HK-2 (cell line): Measurements from ENCODE around the gene MSI2.

Source experiments
- DNase-seq: peaks from one replicate; pipeline ENCODE4 v3.0.0-alpha.2; 2018; ENCODE audit not compliant: unreplicated experiment

Gene MSI2

DNA sequence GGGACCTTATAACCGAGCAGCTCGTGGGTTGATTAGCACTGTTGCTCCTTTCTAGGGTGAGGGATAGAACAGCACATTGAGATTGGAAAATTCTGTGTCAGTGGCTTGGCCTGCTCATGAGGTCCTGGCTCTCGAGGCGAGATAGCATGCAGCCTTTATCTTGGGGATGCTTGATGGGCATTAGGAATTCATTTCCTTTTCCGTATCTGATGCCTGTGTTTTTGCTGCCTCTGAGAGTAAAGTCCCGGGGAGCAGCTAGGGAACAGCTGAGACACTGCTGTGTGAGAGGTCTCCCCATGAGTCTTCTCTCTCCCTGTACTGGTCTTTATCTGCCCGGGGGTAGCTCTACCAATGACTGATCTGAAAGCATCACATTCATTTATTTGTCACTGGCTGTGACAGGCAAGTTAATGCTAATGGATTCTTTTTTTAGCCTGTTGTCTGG lies 14.5 kb downstream of the MSI2 start:
- no peak for DNase-seq

GRCh38 chr17:57271821-57272220 lies 15.5 kb downstream of the MSI2 start:
- no peak for DNase-seq

DNA sequence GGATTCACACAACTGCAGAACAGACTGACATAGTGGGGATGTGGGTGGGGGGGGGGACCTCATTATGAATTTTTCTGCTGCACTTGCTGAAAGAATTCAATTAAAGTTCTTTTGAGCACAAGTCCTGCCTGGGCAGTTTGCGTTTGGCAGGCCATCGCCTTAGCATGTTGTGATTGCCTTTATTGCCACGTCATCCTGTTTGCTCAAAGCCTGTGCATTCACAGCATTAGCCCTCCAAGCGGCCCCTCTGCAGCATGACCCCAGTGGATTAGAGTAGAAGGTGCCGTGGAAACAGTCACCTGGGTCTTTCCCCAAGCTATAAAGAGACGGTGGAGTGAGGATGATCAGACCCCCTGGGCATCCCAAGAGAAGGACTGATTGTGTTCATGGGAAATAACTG lies 17.2 kb downstream of the MSI2 start:
- DNase-seq = no peak

GRCh38 chr17:57274162-57274561 lies 17.8 kb downstream of the MSI2 start:
- DNase-seq = no peak

GRCh38 chr17:57275071-57275764 lies 18.9 kb downstream of the MSI2 start:
- DNase-seq = no peak

GRCh38 chr17:57276621-57277020 lies 20.3 kb downstream of the MSI2 start:
- no peak for DNase-seq

DNA sequence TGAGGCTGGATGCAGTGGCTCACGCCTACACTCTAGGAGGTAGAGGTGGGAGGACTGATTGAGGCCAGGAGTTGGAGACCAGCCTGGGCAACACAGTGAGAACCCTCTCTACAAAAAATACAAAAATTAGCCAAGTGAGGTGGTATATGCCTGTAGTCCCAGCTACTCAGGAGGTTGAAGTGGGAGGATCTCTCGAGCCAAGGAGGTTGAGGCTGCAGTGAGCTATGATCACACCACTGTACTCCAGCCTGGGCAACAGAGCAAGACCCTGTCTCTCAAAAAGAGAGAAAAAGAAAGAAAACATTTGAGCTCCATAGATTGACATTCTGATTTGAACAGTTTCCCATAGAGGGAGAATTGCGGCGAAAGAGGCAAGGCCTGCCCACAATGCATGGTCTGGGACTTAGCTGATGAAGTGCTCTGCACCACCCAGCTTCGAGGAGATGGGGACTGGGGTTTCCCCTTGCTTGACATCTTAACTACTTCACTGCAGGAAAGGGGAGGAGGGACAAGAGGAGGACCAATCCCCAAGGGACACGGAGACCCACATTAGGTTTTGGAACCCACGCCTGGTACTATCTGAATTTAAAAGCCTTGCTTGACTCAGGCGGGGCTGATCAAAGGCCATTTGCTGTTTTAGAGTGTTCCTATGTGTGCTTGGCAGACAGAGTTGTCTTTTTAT lies 21.7 kb downstream of the MSI2 start:
- no peak for DNase-seq

- no peak for DNase-seq
Measured at GRCh38 chr17:57278740-57279387, 22.5 kb downstream of the MSI2 start.

DNA sequence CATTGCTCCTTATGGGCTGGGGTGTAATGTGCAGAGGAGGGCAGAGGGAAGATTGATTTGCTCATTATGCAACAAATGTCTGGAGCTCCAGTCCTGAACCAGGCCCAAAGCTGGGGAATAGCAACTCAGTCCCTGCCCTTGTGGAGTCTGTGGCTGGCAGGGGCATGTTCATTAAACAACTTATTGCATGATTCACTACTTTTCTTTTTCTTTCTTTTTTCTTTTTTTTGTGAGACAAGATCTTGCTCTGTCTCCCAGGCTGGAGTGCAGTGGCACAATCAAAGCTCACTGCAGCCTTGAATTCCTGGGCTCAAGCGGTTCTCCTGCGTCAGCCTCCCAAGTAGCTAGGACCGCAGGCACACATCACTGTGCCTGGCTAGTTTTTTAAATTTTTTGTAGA lies 23.1 kb downstream of the MSI2 start:
- no peak for DNase-seq

DNA sequence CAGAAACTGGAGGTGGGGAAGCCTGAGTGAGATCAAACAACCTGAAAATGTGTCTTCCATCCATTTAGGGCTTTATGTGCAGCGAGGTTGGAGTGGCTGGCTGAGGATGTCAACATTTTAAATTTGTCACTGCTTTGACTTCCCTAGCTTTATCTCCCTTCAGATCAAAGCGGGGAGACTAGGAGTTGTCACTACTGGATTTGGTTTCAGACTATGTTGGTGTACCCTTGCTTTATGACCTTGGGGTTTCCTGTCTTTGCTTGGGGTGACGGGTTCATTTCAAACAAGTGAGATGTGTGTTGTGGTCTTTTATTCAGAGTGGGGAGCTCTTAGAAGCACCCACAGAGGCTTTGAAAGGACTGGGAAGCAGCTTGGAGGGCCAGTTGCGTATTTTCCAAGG lies 25.6 kb downstream of the MSI2 start:
- DNase-seq = no peak

DNA sequence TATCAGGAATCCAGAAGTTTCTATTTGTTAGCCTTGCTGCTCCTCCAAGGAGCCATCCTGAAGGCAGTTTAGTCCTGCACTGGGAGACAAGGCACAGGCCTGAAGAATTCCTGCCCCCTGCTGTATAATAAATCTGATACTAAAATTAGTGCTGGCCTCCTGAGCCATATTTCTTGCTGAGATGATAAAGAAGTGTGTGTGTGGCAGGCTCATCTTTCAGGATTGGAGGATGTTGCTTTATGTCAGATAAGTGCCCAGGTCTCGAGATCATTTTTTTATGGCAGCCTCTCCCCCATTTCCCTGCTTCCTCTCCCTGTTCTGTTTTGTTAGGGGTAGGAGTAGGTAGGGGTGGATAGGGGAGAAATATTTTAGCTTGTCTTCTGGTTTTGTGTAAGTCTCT lies 26.0 kb downstream of the MSI2 start:
- no peak for DNase-seq

- no peak for DNase-seq
Measured at GRCh38 chr17:57283203-57283971, 27.1 kb downstream of the MSI2 start.

GRCh38 chr17:57284583-57284982 lies 28.3 kb downstream of the MSI2 start:
- no peak for DNase-seq

DNA sequence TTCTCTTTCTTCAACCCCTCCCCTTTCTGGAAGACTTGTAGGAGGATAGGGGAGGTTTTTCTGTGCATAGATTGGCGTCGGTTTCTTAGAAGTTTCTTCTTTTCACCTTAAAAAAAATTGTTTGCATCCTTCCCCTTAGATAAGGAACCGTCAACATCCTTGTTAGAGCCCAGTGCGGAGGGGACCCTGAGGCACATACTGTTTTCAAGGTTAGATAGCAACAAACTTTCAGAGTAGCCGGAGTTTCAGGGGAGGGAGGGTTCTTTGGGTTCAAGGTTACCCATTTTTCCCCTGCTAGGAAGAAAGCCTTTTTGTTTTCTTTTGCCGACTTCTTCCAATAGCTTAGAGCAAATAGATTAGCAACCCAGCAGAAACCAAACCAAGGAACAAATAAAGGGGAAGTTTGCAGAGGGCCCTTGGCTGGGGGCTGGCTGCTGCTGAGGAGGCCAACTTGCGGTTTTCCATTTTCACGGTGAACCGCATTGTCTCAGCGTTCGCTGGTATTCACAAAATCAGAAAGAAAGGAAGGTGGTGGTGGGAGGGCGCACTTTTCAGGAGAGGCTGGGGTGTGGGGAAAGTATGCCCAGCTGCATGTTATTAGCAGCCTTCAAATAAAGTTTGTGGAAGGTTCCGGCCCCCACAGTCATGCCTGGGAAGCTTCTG lies 28.8 kb downstream of the MSI2 start:
- no peak for DNase-seq

DNA sequence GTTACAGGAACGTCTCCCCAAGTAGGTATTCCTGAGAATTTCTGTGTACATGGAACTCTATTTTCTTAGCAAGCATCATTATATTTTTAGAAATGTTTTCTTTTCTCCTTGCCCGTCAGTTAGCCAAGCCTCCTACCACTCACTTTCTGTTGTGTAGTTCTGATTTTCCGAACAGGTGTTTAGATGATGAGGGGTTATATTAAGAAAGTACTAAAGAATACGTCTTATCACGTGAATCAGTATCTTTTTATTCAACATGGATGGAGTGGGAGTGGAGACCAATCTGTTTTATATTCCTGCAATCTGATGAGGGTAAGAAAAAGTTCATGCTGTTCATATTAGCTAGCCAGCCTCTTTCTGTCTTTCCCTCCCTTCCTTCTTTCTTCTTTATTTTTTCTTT lies 29.4 kb downstream of the MSI2 start:
- DNase-seq = no peak

- DNase-seq = no peak
Measured at GRCh38 chr17:57286399-57287105, 30.2 kb downstream of the MSI2 start.

GRCh38 chr17:57288040-57288772 lies 31.9 kb downstream of the MSI2 start:
- no peak for DNase-seq

GRCh38 chr17:57288773-57289121 lies 32.4 kb downstream of the MSI2 start:
- no peak for DNase-seq

- no peak for DNase-seq
Measured at GRCh38 chr17:57289130-57289529, 32.8 kb downstream of the MSI2 start.

GRCh38 chr17:57289613-57290012 lies 33.3 kb downstream of the MSI2 start:
- DNase-seq = no peak

GRCh38 chr17:57290981-57291380 lies 34.7 kb downstream of the MSI2 start:
- DNase-seq = no peak
